IPS DF 6.9 (cell line): ENCODE data around the gene B3GNT5.

Experiments
- DNase-seq: peaks from one replicate; pipeline ENCODE4 v3.0.0-alpha.2; 2013; ENCODE audit warnings: low read depth, low spot score
- H3K27ac ChIP-seq: one replicate; pipeline ENCODE4 v1.5.1; 2013; ENCODE audit warnings: low read length, control low read depth
- H3K27me3 ChIP-seq: 2 replicates; pipeline ENCODE4 v1.6.1; 2013; ENCODE audit warnings: mild to moderate bottlenecking, low read length; ENCODE audit not compliant: control insufficient read depth, insufficient read depth
- H3K36me3 ChIP-seq: 2 replicates; pipeline ENCODE4 v1.6.1; 2013; ENCODE audit warnings: low read length; ENCODE audit not compliant: control insufficient read depth, insufficient read depth
- H3K4me1 ChIP-seq: 2 replicates; pipeline ENCODE4 v1.6.1; 2013; ENCODE audit warnings: low read length; ENCODE audit not compliant: control insufficient read depth, insufficient read depth
- H3K4me3 ChIP-seq: 2 replicates; pipeline ENCODE4 v1.5.1; 2013; ENCODE audit warnings: mild to moderate bottlenecking, low read length
- H3K9me3 ChIP-seq: 2 replicates; pipeline ENCODE4 v1.6.1; 2013; ENCODE audit warnings: low read length, inconsistent platforms; ENCODE audit not compliant: control insufficient read depth, insufficient read depth
- WGBS: extraction: QIAGEN DNeasy Blood & Tissue Kit; methylation state at CpG from one replicate; pipeline ENCODE4 v1.1.7; 2013; ENCODE audit warnings: mixed read lengths, missing lambda C conversion rate; ENCODE audit not compliant: insufficient read length, insufficient coverage; 5-methylcytosine and 5-hydroxymethylcytosine counted together

Gene B3GNT5

GRCh38 chr3:183265157-183265642, 12.1 kb downstream of the B3GNT5 start:
- Histone ChIP-seq H3K27me3 (no peaks in the 10 kb centered on the region), H3K4me1 (peaks cover 10% of the 10 kb centered on the region; the same call in 1 of the 2 replicates), H3K4me3 (no peak overlapping the region), H3K36me3 (no peaks in the 10 kb centered on the region), H3K9me3 (no peaks in the 10 kb centered on the region), H3K27ac (no peak overlapping the region)
- DNase-seq: no peak
- no CpG with 5 or more reads among the region's 15 CpGs for WGBS

- DNase-seq: no peak
- no peaks in the 10 kb centered on the region for H3K36me3 ChIP-seq
- no CpG with 5 or more reads among the region's 5 CpGs for WGBS
- no peak overlapping the region for H3K27ac ChIP-seq
- H3K27me3 ChIP-seq: no peaks in the 10 kb centered on the region
- no peaks in the 10 kb centered on the region for H3K9me3 ChIP-seq
- H3K4me1 ChIP-seq: peaks cover 10% of the 10 kb centered on the region; the same call in 1 of the 2 replicates
- H3K4me3 ChIP-seq: no peak overlapping the region
These were observed 12.9 kb downstream of the B3GNT5 start for GRCh38 chr3:183265834-183266417.

GRCh38 chr3:183266454-183266853, 13.4 kb downstream of the B3GNT5 start:
- Histone ChIP-seq H3K4me3 (no peak overlapping the region), H3K27ac (no peak overlapping the region), H3K27me3 (no peaks in the 10 kb centered on the region), H3K4me1 (peaks cover 10% of the 10 kb centered on the region; the same call in 1 of the 2 replicates), H3K36me3 (no peaks in the 10 kb centered on the region), H3K9me3 (no peaks in the 10 kb centered on the region)
- WGBS: no CpG with 5 or more reads among the region's 3 CpGs
- no peak for DNase-seq

GRCh38 chr3:183267140-183267539, 14.1 kb downstream of the B3GNT5 start:
- Histone ChIP-seq H3K27me3 (no peaks in the 10 kb centered on the region), H3K4me1 (peaks cover 10% of the 10 kb centered on the region; the same call in 1 of the 2 replicates), H3K27ac (no peak overlapping the region), H3K36me3 (no peaks in the 10 kb centered on the region), H3K4me3 (no peak overlapping the region), H3K9me3 (no peaks in the 10 kb centered on the region)
- no peak for DNase-seq
- no CpG with 5 or more reads among the region's 5 CpGs for WGBS

DNA sequence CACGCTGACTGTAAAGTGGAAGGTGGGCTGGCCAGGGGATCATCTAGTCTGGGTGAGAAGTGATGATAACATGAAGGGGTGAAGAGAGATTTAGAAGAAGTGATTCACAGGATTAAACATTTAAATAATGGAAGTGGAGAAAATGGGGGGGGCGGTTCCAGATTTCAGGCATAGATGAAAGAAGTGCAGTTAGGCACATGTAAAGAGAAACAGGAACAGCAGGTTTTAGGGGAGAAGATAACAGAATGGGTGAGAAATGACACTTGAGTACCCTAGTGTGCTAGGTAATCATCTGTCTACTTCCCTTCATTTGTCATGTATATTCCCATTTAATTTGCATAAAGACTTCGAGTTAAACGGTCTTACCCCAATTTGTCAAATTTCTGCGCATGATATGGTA, 15.3 kb downstream of the B3GNT5 start:
- no peak overlapping the region for H3K27ac ChIP-seq
- no peaks in the 10 kb centered on the region for H3K27me3 ChIP-seq
- H3K4me1 ChIP-seq: peaks cover 7% of the 10 kb centered on the region; the same call in 1 of the 2 replicates
- WGBS: no CpG with 5 or more reads among the region's 5 CpGs
- H3K4me3 ChIP-seq: no peak overlapping the region
- no peaks in the 10 kb centered on the region for H3K36me3 ChIP-seq
- DNase-seq: no peak
- no peaks in the 10 kb centered on the region for H3K9me3 ChIP-seq

GRCh38 chr3:183269345-183269744, 16.3 kb downstream of the B3GNT5 start:
- Histone ChIP-seq H3K9me3 (no peaks in the 10 kb centered on the region), H3K4me1 (peaks cover 7% of the 10 kb centered on the region; the same call in 1 of the 2 replicates), H3K27ac (no peak overlapping the region), H3K27me3 (no peaks in the 10 kb centered on the region), H3K36me3 (no peaks in the 10 kb centered on the region), H3K4me3 (no peak overlapping the region)
- no peak for DNase-seq
- WGBS: no CpG with 5 or more reads among the region's 13 CpGs

DNA sequence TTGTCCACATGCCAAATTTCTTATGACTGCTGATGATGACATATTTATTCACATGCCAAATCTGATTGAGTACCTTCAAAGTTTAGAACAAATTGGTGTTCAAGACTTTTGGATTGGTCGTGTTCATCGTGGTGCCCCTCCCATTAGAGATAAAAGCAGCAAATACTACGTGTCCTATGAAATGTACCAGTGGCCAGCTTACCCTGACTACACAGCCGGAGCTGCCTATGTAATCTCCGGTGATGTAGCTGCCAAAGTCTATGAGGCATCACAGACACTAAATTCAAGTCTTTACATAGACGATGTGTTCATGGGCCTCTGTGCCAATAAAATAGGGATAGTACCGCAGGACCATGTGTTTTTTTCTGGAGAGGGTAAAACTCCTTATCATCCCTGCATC, 17.3 kb downstream of the B3GNT5 start:
- DNase-seq: no peak
- no peaks in the 10 kb centered on the region for H3K36me3 ChIP-seq
- no peaks in the 10 kb centered on the region for H3K9me3 ChIP-seq
- no peak overlapping the region for H3K4me3 ChIP-seq
- no peak overlapping the region for H3K27ac ChIP-seq
- H3K27me3 ChIP-seq: no peaks in the 10 kb centered on the region
- peaks cover 7% of the 10 kb centered on the region; the same call in 1 of the 2 replicates for H3K4me1 ChIP-seq
- no CpG with 5 or more reads among the region's 7 CpGs for WGBS

DNA sequence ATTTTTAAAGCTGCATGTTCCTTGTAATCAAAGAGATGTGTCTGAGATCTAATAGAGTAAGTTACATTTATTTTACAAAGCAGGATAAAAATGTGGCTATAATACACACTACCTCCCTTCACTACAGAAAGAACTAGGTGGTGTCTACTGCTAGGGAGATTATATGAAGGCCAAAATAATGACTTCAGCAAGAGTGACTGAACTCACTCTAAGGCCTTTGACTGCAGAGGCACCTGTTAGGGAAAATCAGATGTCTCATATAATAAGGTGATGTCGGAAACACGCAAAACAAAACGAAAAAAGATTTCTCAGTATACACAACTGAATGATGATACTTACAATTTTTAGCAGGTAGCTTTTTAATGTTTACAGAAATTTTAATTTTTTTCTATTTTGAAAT, 19.1 kb downstream of the B3GNT5 start:
- Histone ChIP-seq H3K4me3 (no peak overlapping the region), H3K36me3 (no peaks in the 10 kb centered on the region), H3K27me3 (no peaks in the 10 kb centered on the region), H3K27ac (no peak overlapping the region), H3K9me3 (no peaks in the 10 kb centered on the region), H3K4me1 (peaks cover 5% of the 10 kb centered on the region; the same call in 1 of the 2 replicates)
- no peak for DNase-seq
- no CpG with 5 or more reads among the region's 3 CpGs for WGBS

DNA sequence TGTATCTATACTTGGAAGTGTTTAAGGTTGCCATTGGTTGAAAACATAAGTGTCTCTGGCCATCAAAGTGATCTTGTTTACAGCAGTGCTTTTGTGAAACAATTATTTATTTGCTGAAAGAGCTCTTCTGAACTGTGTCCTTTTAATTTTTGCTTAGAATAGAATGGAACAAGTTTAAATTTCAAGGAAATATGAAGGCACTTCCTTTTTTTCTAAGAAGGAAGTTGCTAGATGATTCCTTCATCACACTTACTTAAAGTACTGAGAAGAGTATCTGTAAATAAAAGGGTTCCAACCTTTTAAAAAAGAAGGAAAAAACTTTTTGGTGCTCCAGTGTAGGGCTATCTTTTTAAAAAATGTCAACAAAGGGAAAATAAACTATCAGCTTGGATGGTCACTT, 19.7 kb downstream of the B3GNT5 start:
- Histone ChIP-seq H3K27ac (no peak overlapping the region), H3K27me3 (no peaks in the 10 kb centered on the region), H3K36me3 (no peaks in the 10 kb centered on the region), H3K4me1 (peaks cover 2% of the 10 kb centered on the region; the same call in 1 of the 2 replicates), H3K9me3 (no peaks in the 10 kb centered on the region), H3K4me3 (no peak overlapping the region)
- DNase-seq: no peak

DNA sequence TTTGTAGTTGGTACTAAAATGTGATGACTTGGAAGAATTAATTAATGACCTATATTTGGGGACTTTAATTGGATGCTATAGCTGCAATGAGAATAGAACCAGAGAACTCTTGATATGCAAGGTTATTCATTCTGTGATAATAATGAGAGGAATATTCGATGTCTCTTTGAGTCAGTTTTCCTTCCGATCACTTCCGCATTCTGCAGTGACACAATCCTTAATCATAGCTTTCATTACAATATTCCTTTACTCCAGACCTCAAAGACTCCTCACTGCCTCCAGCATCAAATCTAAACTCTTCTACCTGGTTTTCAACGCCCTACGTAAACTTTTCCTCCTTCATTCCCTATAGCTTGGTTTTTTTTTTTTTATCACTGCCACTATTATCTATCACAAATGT, 21.6 kb downstream of the B3GNT5 start:
- no peaks in the 10 kb centered on the region for H3K9me3 ChIP-seq
- no peaks in the 10 kb centered on the region for H3K27me3 ChIP-seq
- DNase-seq: no peak
- H3K4me3 ChIP-seq: no peak overlapping the region
- no peak overlapping the region for H3K27ac ChIP-seq
- 100% methylated on average over 2 of the region's 5 CpGs for WGBS
- H3K36me3 ChIP-seq: no peaks in the 10 kb centered on the region
- peaks cover 1% of the 10 kb centered on the region; the same call in 1 of the 2 replicates for H3K4me1 ChIP-seq

DNA sequence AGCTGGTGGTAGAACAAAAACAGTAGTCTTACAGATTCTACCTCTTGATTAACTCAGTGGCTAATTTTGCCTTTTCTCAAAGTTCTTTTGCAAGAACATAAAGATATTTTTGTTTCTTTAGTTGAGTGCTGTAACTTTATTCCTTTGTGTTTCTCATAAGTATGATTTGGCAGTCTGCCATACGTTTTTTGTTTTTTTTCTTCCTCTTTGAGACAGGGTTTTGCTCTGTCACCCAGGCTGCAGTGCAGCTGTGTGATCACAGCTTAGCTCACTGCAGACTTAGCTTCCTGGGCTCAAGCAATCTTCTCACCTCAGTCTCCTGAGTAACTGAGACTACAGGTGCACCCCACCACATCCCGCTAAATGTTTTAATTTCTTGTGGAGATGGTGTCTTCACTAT, 22.4 kb downstream of the B3GNT5 start:
- Histone ChIP-seq H3K4me3 (no peak overlapping the region), H3K27ac (no peak overlapping the region), H3K27me3 (no peaks in the 10 kb centered on the region), H3K36me3 (no peaks in the 10 kb centered on the region), H3K9me3 (no peaks in the 10 kb centered on the region), H3K4me1 (peaks cover 1% of the 10 kb centered on the region; the same call in 1 of the 2 replicates)
- no peak for DNase-seq
- no CpG with 5 or more reads among the region's 2 CpGs for WGBS
